Smooth muscle cell (in vitro differentiated cells): ENCODE results near the gene LDLR. TPM values are rescaled to one million over a fixed set of nuclear protein-coding genes. Genes with fewer than 3 reads are reported as not detected.
"Not testable (repeated sequence)": the region's sequence is repeated elsewhere in the genome, so short reads cannot be mapped to it uniquely, and the experiment has no call there.

Source experiments
- DNase-seq: peaks from one replicate; lab custom pipeline; 2025; ENCODE audit not compliant: unreplicated experiment; lab: John Stamatoyannopoulos, UW
- H2AFZ ChIP-seq: fragments of 200-600 bp; sonication (generic); 2 replicates; pipeline ENCODE4 v1.6.0; 2016; ENCODE audit warnings: antibody characterized with exemption, low read depth, mild to moderate bottlenecking
- H3F3A ChIP-seq: fragments of 200-600 bp; sonication (generic); 2 replicates; pipeline ENCODE4 v1.6.0; 2017; ENCODE audit warnings: antibody characterized with exemption, low read depth
- H3K27ac ChIP-seq: fragments of 200-600 bp; sonication (generic); 2 replicates; pipeline ENCODE4 v1.5.1; 2016; ENCODE audit warnings: low read depth, mild to moderate bottlenecking
- H3K27me3 ChIP-seq: fragments of 200-600 bp; sonication (generic); 2 replicates; pipeline ENCODE4 v1.6.1; 2016; ENCODE audit warnings: low read depth, mild to moderate bottlenecking
- H3K36me3 ChIP-seq: fragments of 200-600 bp; sonication (generic); 2 replicates; pipeline ENCODE4 v1.5.1; 2016; ENCODE audit warnings: low read depth
- H3K4me1 ChIP-seq: fragments of 200-600 bp; sonication (generic); 2 replicates; pipeline ENCODE4 v1.5.1; 2016; ENCODE audit warnings: low read depth
- H3K4me2 ChIP-seq: fragments of 200-600 bp; sonication (generic); 2 replicates; pipeline ENCODE4 v1.6.0; 2016; ENCODE audit warnings: mild to moderate bottlenecking
- H3K4me3 ChIP-seq: fragments of 200-600 bp; sonication (generic); 2 replicates; pipeline ENCODE4 v1.5.1; 2016; ENCODE audit warnings: mild to moderate bottlenecking
- H3K79me2 ChIP-seq: fragments of 200-600 bp; sonication (generic); 2 replicates; pipeline ENCODE4 v1.6.0; 2016; ENCODE audit warnings: low read depth, mild to moderate bottlenecking
- H3K9ac ChIP-seq: fragments of 200-600 bp; sonication (generic); 2 replicates; pipeline ENCODE4 v1.6.0; 2016; ENCODE audit warnings: low read depth
- H3K9me3 ChIP-seq: fragments of 200-600 bp; sonication (generic); replicated peaks from 2 replicates; pipeline ENCODE4 v1.5.1; 2016; ENCODE audit warnings: low read depth
- H4K20me1 ChIP-seq: fragments of 200-600 bp; sonication (generic); 2 replicates; pipeline ENCODE4 v1.6.0; 2016; ENCODE audit warnings: low read depth
- WGBS: methylation state at CpG from one replicate; pipeline ENCODE4 v1.1.7; 2016; ENCODE audit warnings: low lambda C conversion rate; 5-methylcytosine and 5-hydroxymethylcytosine counted together
- polyA plus RNA-seq: library from polyadenylated mRNA; unstranded; fragments of >200 nt; fragmentation: Nextera tagmentation; extraction: Ambion mirVana; gene quantifications from 2 replicates; pipeline ENCODE4 v1.2.1, GENCODE V29; 2016
- total RNA-seq: library from RNA; depleted of rRNA; stranded (reverse); fragments of >200 nt; gene quantifications from 2 replicates; pipeline ENCODE4 v1.2.3, GENCODE V29; 2014
- TF ChIP-seq, protein P1 (sequence below): fragments of 200-600 bp; sonication (generic); IDR thresholded peaks from 2 replicates; pipeline ENCODE4 v1.5.1; 2017; ENCODE audit warnings: borderline replicate concordance, mild to moderate bottlenecking, antibody characterized with exemption; ENCODE audit not compliant: insufficient read depth, poor library complexity, severe bottlenecking

Gene LDLR
- total and polyA plus RNA-seq, 2 experiments from 2014 or later = 115 to 164 TPM

DNA sequence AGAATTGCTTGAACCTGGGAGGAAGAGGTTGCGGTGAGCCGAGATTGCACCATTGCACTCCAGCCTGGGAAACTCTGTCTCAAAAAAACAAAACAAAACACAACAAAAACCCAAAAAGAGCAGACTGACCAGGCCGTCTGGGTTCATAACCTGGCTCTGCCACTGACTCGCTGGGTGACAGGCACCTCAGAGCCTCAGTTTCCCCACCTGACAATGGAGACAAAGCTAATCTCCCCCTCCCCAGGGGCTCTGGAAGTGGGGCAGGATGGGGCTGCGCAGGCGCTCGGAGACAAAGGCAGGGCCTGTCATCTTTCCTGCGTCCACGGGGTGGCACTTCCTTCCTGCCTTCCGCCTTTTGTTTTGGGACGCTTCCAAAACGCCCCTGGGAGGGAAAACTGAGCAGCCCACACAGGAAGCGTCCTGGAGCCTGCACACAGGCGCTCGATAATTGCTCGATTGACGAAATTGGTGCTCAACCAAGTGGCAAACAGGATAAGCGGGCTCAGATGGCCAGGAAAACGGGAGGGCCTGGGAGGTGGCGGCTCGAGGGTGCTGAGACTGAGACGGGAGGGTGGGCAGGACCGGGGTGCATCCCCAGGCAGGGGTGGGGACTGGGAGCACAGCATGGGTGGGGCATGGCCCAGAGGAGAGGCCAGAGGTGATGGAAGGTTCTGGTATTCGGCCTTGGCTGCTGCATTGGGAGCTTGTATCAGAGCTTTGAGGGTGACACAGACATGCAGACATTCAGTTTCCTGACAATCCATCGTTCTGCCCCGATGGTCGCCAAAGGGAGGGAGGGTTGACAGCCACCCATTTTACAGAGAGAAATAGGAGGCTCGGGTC lies 48.5 kb downstream of the LDLR start:
- peak overlapping the region; percentile 86 for H3K27ac ChIP-seq
- H4K20me1 ChIP-seq = peaks cover 5% of the 10 kb centered on the region
- no peaks in the 10 kb centered on the region for H3K9me3 ChIP-seq
- peak; percentile 49 for DNase-seq
- peaks cover 14% of the 10 kb centered on the region for H3K4me1 ChIP-seq
- H3K79me2 ChIP-seq = no peaks in the 10 kb centered on the region
- no peak overlapping the region for H2AFZ ChIP-seq
- H3K27me3 ChIP-seq = no peaks in the 10 kb centered on the region
- peak overlapping the region; percentile 83 for H3K4me2 ChIP-seq
- peak overlapping the region; percentile 10 for H3K9ac ChIP-seq
- H3F3A ChIP-seq = peaks cover 28% of the 10 kb centered on the region
- H3K4me3 ChIP-seq = peak overlapping the region; percentile 43
- WGBS = 4% methylated on average over 28 of the region's 28 CpGs
- TF ChIP-seq, protein P1, sequence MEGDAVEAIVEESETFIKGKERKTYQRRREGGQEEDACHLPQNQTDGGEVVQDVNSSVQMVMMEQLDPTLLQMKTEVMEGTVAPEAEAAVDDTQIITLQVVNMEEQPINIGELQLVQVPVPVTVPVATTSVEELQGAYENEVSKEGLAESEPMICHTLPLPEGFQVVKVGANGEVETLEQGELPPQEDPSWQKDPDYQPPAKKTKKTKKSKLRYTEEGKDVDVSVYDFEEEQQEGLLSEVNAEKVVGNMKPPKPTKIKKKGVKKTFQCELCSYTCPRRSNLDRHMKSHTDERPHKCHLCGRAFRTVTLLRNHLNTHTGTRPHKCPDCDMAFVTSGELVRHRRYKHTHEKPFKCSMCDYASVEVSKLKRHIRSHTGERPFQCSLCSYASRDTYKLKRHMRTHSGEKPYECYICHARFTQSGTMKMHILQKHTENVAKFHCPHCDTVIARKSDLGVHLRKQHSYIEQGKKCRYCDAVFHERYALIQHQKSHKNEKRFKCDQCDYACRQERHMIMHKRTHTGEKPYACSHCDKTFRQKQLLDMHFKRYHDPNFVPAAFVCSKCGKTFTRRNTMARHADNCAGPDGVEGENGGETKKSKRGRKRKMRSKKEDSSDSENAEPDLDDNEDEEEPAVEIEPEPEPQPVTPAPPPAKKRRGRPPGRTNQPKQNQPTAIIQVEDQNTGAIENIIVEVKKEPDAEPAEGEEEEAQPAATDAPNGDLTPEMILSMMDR = peak; percentile 66
- H3K36me3 ChIP-seq = peaks cover 6% of the 10 kb centered on the region

DNA sequence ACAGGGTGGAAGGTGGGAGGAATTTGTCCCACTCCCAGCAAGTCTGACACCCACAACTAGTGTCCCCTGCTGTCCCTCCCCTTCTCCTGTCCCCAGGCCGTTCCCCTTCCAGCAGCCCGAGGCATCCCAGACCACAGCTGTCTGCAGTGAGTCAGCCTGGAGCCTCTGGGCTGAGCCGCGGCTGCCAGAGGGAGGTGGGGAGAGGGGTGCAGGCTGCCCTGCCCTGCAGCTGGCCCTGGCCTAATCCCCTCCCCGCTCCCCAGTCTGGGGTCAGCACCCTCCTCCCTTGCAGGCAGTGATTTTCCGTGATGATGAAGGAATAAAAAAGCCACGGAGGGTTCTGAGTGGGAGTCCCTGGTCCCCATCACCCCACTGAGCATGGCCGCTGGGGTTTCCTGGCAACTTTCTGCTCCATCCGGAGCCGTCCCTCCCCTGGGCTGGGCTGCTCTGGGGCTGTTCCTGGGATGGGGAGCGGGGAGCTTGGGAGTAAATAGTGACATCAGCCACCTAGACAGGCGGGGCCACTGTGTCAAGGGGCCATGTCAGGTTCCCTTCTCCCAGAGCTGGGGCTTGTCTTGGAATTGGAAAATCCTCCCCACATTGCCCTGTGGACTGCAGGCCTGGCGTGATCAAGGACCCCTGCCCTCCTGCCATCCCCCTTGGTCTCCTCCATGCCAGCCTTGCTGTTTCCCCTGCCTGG lies 49.5 kb downstream of the LDLR start:
- Histone ChIP-seq H4K20me1 (no peaks in the 10 kb centered on the region), H3K79me2 (no peaks in the 10 kb centered on the region), H3K4me2 (peak overlapping the region; percentile 83), H3K9me3 (no peaks in the 10 kb centered on the region), H3K4me3 (peak overlapping the region; percentile 43), H3K4me1 (peaks cover 24% of the 10 kb centered on the region), H3F3A (peaks cover 25% of the 10 kb centered on the region), H3K36me3 (no peaks in the 10 kb centered on the region), H3K27ac (peak overlapping the region; percentile 86), H3K27me3 (no peaks in the 10 kb centered on the region), H2AFZ (no peak overlapping the region), H3K9ac (peak overlapping the region; percentile 47)
- TF ChIP-seq, protein P1 = no peak
- WGBS = 5% methylated on average over 13 of the region's 13 CpGs
- DNase-seq = peak; percentile 96

DNA sequence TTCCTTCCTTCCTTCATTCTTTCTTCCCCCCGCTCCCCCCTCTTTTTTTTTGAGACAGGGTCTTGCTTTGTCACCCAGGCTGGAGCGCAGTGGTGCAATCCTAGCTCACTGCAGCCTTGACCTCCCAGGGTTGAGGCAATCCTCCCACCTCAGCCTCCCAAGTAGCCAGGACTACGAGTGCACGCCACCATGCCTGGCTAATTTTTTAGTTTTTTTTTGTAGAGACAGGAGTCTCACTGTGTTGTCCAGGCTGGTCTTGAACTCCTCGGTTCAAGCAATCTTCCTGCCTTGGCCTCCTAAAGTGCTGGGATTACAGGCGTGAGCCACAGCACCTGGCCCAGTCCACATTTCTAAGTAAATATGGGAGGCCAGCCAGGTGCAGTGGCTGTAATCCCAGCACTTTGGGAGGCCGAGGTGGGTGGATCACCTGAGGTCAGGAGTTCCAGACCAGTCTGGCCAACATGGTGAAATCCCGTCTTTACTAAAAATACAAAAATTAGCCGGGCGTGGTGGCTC lies 50.8 kb downstream of the LDLR start:
- H3K36me3 ChIP-seq, H3K79me2 ChIP-seq, H4K20me1 ChIP-seq, H3K27me3 ChIP-seq, H3K9me3 ChIP-seq, DNase-seq, H3K4me3 ChIP-seq, H2AFZ ChIP-seq, H3K4me2 ChIP-seq: not testable (repeated sequence)
- Histone ChIP-seq H3F3A (peaks cover 26% of the 10 kb centered on the region), H3K27ac (peak overlapping the region; percentile 86), H3K4me1 (peaks cover 28% of the 10 kb centered on the region), H3K9ac (peak overlapping the region; percentile 47)
- WGBS = 95% methylated on average over 10 of the region's 10 CpGs

DNA sequence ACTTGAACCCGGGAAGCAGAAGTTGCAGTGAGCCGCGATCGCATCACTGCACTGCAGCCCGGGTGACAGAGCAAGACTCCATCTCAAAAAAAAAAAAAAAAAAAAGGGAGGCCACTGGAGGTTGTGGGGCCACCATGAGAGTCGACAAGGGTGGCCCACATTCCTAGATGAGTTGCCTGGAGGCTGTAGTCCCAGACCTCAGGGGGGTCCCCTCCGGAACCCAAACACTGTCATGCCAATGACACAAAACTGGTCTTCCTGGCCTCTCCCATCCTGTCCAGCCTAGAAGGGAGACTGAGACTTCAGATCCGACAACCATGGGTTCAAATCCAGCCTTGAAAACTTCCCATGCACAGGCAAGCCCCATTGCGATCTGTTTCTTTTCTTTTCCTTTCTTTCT lies 51.6 kb downstream of the LDLR start:
- Histone ChIP-seq H3K27me3 (no peaks in the 10 kb centered on the region), H3K79me2 (no peaks in the 10 kb centered on the region), H3F3A (peaks cover 34% of the 10 kb centered on the region), H3K4me2 (no peak overlapping the region), H3K9ac (no peak overlapping the region), H3K27ac (no peak overlapping the region), H3K4me1 (peaks cover 28% of the 10 kb centered on the region), H3K9me3 (no peaks in the 10 kb centered on the region), H2AFZ (no peak overlapping the region), H4K20me1 (no peaks in the 10 kb centered on the region), H3K36me3 (no peaks in the 10 kb centered on the region), H3K4me3 (no peak overlapping the region)
- no peak for DNase-seq
- TF ChIP-seq, protein P1 = no peak
- 98% methylated on average over 9 of the region's 9 CpGs for WGBS
